KOPT-K1 (cell line): ENCODE results near the gene SALL3.

Experiments
- H3K27ac ChIP-seq: fragments of 200-600 bp; sonication (generic); 2 replicates; pipeline ENCODE4 v1.5.1; 2016; ENCODE audit warnings: antibody characterized with exemption, mild to moderate bottlenecking, low read depth, low read length; ENCODE audit not compliant: poor library complexity, severe bottlenecking
- H3K36me3 ChIP-seq: fragments of 200-600 bp; sonication (generic); 2 replicates; pipeline ENCODE4 v1.5.1; 2017; ENCODE audit warnings: antibody characterized with exemption, mild to moderate bottlenecking, low read length, moderate library complexity; ENCODE audit not compliant: insufficient read depth
- H3K9me3 ChIP-seq: fragments of 200-600 bp; sonication (generic); 2 replicates; pipeline ENCODE4 v1.5.1; 2017; ENCODE audit warnings: antibody characterized with exemption, low read length, mild to moderate bottlenecking; ENCODE audit not compliant: insufficient read depth, poor library complexity, severe bottlenecking

The SALL3 gene

DNA sequence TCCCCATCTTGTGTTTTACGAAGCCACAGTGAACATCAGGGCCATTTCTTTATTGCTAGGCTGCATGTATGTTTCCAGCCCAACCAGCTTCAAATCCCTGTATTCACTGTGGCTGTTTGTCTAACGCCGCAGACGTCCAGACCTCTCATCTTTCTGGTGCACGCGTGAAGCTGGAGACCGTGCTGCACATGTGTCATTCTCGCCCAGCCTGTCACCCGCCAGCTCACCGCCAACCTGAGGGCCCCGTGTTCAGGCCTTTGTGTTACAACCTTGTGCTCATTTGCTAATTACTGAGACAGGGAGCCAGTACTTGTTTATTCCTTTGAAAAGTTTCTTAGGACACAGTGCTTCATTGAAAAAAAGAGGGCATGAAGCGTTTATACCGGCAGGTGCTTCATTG is 21.4 kb downstream of the SALL3 start:
- Histone ChIP-seq H3K36me3 (no peaks in the 10 kb centered on the region), H3K9me3 (no peaks in the 10 kb centered on the region), H3K27ac (no peak overlapping the region)

DNA sequence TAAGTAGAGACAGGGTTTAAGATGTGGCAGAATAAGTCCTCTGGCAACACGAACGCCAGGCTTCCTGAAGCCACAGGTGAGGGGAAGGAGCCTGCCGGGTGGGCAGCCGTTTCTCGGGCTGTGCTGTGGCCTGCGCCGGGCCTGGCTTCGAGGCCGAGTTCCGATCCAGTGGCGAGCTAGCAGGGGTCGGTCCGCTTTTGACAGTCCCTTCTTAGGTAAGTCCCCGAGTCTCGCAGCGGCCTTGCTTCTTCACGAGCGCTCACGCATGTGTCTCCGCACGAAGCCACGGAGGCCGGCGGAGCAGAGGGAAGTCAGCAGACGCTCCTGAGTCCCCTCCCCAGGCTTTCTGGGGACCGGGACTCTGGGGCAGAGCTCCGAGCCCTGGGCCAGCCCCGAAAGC is 26.0 kb downstream of the SALL3 start:
- Histone ChIP-seq H3K27ac (no peak overlapping the region), H3K9me3 (no peaks in the 10 kb centered on the region), H3K36me3 (no peaks in the 10 kb centered on the region)

DNA sequence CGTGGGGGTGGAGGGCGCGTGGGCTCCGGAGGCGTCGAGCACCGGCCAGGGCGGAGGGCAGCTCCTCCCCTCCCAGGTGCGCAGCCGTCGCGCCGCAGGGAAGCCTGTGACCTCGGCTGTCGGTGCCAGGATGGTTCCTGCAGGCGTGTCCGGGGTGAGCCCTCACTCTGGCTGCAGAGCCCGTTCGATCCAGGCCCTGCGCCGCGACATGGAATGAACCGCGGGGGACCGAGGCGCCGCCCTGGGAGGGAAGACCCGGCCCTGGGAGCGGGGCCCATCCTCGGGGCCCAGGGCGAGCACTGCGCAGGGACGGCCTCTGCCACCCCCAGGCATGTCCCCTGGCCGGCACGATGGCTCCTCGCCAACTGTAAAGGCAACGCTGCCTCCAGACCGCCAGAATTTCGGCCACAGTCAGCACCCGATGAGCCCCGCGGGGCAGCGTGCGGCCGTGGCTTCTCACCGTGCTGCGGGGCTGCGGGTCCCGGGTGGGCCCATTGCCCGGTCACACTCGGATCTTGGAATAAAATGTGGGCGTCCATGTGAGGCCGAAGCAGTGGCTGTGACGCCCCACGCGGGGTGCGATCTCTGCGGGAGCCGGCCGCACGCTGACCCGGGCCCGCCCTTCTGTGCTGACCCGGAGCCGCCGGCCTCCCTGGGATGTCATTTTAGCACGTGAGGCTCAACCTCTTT is 26.6 kb downstream of the SALL3 start:
- no peaks in the 10 kb centered on the region for H3K9me3 ChIP-seq
- H3K36me3 ChIP-seq, result no peaks in the 10 kb centered on the region
- H3K27ac ChIP-seq, result no peak overlapping the region

DNA sequence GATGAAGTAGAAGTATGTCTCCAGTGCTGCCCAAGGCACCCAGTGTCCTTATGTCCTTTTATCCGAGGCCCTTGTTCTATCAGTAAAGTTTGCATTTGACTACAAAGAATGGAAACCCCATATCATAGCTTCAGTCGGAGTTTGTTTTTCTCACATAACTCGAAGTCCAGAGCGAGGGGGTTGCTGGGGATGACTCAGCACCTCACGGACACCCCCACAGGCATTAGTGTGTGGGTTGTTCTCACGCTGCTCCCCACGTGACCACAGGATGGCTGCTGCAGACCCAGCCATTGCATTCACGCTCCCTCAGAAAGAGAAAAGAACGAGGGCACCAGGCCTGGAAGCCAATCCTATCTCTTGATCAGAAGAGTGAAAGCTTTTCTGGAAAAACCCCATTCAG is 27.8 kb downstream of the SALL3 start:
- H3K36me3 ChIP-seq, result no peaks in the 10 kb centered on the region
- H3K9me3 ChIP-seq, result no peaks in the 10 kb centered on the region
- H3K27ac ChIP-seq, result no peak overlapping the region

DNA sequence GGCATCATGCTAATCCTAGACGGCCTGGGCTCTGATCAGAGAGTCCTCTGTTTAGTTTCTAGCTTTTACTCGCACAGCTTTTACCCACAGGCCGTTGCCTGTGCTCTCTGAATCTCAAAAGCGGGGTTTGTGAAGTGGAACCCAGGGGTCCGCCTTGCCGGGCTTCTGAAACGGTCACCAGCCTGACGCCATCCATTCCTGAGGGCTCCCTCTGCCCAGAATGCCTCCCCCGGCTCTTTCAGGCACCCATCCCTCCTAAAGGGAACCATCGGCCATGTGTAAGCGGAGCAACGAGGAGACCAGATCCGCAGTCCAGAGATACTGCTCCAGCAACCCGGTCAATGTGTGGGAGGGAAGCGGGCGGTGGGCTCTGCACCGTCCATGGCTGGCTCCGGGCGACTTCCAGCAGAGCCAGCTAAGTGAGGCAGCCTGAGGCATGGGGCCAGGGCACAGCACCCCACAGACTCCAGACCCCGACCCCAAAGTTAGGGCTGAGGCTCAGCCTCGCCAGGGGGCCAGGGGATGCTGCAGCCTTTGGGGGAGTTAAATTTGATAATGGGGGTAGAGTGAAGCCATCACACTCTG is 28.8 kb downstream of the SALL3 start:
- Histone ChIP-seq H3K36me3 (no peaks in the 10 kb centered on the region), H3K27ac (no peak overlapping the region), H3K9me3 (no peaks in the 10 kb centered on the region)

DNA sequence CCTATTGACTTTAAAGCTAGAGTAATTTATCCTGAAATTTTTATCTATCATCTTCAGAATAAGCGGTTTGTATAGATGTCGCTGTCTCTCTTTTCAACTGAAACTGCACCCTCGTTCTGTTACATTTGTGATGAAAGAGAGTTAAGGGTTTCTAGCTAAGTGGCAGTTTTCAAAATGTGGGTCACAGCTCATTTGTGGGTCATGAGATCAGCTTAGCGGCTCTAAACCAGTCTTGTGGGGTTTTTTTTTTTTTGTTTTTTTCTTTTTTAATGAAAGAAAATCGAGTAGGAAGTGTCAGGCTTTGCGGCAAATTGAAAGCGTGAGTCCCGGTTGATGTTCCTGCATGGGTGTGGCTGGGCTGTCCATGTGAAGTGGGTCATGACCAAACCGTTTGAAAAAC is 31.2 kb downstream of the SALL3 start:
- Histone ChIP-seq H3K9me3 (no peaks in the 10 kb centered on the region), H3K27ac (no peak overlapping the region), H3K36me3 (no peaks in the 10 kb centered on the region)

DNA sequence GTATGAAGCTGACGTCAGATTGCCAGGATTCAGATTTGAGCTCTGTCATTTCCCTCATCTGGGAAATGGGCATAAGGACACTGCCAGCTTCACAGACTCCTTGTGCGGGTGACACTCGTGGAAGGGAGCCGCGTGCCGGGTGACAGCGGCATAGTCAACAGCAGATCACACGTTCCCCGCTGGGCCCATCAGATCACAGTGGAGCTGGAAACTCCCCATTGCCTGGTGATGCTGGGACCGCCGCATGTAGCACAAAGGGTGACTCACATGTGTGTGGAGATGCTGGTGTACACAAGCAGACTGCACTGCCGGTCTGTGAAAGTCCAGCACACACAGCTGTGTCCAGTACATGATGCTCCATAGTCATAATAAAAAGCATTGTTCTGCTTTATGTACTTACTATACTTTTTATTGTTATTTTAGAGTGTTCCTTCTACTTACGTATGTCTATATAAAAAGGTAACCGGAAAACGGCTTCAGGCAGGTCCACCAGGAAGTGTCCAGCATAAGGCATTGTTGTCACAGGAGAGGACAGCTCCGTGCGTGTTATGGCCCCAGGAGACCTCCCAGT is 31.8 kb downstream of the SALL3 start:
- Histone ChIP-seq H3K36me3 (no peaks in the 10 kb centered on the region), H3K27ac (no peak overlapping the region), H3K9me3 (no peaks in the 10 kb centered on the region)

DNA sequence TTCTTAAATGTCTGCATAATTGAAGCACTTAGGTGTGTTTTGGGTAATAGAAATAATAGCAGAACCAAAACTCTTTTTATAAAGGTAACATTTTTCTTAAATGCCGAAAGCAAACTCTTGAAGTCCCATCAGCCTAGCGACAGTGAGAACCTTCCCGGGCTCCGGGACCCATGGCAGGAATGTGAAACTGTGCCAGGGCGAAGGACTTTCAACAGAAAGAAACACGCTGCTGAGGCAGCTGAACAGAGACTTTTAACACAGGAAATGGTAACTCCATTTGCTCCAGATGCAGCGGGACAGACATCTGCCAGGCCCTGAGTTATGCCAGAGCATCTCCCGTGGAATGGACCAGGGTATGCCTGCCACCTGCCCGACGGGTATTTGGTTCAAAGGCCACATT is 34.3 kb downstream of the SALL3 start:
- Histone ChIP-seq H3K36me3 (no peaks in the 10 kb centered on the region), H3K9me3 (no peaks in the 10 kb centered on the region), H3K27ac (no peak overlapping the region)

DNA sequence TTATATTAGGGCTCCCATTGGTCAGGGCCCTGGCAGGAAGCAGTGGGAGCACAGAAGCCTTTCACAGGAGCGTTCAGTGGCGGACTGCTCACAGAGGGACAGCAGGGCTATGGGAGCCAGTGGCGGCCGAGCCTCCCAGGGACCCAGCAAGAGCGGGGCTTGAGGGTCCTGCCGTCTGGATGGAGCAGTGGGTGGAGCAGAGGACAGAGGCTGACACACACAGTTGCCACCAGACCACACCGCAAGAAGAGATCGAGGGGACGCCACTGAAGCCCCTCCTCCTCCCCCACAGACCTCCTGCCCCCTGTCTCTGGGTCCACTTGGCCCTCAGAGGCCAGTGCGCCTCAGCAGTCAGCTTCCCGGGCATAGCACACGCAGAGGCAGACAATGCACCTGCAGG is 39.3 kb downstream of the SALL3 start:
- H3K9me3 ChIP-seq, result no peaks in the 10 kb centered on the region

DNA sequence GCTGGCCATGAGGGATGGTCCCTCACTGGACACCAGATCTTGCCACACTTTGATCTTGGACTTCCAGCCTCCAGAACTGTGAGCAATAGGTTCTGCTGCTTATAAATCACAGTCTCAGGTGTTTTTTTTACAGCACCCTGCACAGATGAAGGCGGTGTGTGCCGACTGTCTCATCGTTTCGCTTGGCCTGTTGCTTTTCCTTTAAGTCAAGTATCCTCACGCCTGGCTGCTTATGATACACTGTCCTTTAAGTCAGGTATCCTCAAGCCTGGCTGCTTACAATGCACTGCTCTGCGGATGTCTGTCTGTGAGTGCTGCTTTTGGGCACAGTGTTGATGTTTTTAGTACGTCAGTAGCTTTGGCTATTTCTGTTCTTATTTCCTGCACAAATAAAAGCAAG is 40.3 kb downstream of the SALL3 start:
- H3K36me3 ChIP-seq, result no peaks in the 10 kb centered on the region
- no peak overlapping the region for H3K27ac ChIP-seq
- no peaks in the 10 kb centered on the region for H3K9me3 ChIP-seq

More for the DNA sequence above, 39.3 kb downstream of the SALL3 start:
- Histone ChIP-seq H3K27ac (no peak overlapping the region), H3K36me3 (no peaks in the 10 kb centered on the region)

DNA sequence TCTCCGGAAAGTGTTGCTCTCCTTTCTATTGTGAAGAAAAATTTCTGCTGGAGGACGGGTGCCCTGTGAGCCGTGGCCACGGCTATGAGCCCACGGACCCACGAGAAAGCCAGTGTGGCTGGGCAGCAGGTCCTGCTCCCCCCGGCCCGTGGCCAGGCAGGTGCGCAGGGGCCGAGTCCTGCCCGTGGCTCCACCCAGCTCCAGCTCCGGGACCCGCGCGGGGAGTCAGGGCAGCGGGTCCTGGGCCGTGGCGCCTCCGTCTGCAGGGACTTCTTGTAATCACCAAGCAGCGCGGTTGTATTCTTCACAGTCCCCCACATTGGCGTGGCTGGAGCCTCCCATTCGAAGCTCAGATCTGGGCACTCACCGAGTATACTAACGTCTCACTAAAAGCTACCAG is 43.0 kb downstream of the SALL3 start:
- no peaks in the 10 kb centered on the region for H3K9me3 ChIP-seq
- no peaks in the 10 kb centered on the region for H3K36me3 ChIP-seq
- no peak overlapping the region for H3K27ac ChIP-seq

DNA sequence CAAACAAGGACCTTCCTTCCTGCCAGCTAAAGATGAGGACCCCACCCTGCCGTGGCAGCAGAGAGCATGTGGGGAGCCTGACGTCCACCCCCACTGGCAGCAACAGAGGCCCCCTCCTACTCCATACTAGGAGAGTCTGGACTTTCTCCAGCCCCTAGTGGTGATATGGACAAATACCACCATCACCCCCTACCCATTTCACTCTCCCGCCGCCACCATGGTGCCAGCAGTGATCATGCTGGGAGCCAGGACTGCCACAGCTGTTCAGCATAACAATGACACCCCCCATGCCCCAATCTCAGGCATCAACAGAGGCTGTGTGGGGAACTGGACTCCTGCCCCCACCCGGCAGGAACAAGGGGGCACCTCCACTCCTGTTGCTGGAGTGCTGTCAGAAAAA is 46.9 kb downstream of the SALL3 start:
- Histone ChIP-seq H3K9me3 (peaks cover 11% of the 10 kb centered on the region), H3K36me3 (no peaks in the 10 kb centered on the region), H3K27ac (no peak overlapping the region)

DNA sequence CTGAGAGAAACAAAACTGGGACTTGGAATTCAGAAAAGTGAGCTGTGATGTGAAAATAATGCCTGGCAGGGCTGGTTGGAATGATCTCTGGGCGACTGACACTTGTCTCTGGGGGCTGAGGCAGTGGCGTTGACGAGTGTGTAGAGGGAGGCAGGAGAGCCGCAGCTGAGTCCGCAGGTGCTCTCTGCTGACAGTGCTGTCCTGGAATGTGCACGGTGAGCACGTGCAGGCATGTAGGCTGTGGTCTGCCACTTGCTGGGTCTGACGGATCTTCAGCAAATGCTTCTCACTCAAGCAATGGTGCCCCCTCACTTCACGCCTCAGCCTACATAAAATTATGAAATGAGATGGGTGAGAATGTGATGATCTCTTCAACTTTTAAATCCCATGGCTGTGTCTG is 51.1 kb downstream of the SALL3 start:
- Histone ChIP-seq H3K9me3 (peaks cover 11% of the 10 kb centered on the region), H3K27ac (no peak overlapping the region), H3K36me3 (no peaks in the 10 kb centered on the region)

DNA sequence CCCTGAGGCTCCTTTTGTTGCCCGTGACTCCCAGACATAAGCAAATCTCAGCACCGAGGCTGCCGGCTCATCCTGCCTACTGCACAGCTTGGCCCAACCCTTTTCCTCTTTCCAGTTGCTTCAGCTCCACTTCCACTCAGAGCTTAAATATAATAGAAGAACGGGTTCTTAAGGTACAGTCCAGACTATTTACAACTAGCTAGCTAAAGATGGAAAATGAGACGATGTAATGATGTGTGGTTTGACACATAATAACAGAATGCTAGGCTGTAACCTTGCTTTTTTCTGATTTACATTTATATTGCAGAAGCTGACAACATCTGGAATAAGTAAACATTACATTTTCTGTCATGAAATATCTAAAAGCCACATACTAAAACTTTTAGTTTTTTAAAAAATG is 62.7 kb downstream of the SALL3 start:
- H3K36me3 ChIP-seq, result no peaks in the 10 kb centered on the region
- H3K9me3 ChIP-seq, result peaks cover 15% of the 10 kb centered on the region
- no peak overlapping the region for H3K27ac ChIP-seq

DNA sequence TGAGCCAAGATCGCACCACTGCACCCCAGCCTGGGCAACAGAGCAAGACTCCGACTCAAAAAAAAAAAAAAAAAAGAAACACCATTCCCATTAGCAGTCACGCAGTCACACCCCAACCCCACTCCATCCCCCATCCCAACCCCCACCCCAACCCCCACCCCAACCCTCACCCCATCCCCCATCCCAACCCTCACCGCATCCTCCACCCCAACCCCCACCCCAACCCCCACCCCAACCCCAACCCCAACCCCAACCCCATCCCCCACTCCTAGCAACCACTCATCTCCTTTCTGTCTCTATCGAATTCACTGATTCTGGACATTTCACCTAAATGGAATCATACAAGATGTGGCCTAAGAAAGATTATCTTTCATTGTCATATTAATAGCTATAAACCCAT is 63.7 kb downstream of the SALL3 start:
- Histone ChIP-seq H3K27ac (no peak overlapping the region), H3K36me3 (no peaks in the 10 kb centered on the region), H3K9me3 (peaks cover 13% of the 10 kb centered on the region)

DNA sequence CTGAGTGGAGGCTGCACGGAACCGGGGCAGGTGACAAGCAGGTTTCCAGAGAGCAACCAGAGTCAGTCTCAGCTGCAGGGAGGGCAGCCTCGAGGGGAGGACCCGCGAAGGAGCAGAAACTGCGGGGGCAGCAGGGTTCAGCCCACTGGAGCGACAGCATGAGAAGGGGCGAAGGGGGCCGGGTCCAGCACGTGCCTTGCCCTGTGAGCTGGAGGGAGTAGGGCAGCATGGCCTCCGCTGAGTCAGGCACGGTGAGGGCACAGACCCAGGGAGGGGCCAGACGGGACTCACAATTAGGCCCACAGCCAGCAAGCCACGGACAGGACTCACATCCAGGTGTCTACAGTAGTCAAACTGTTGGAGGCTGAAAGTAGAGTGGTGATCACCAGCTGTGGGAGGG is 66.9 kb downstream of the SALL3 start:
- Histone ChIP-seq H3K27ac (no peak overlapping the region), H3K36me3 (no peaks in the 10 kb centered on the region), H3K9me3 (no peaks in the 10 kb centered on the region)
